H1 (cell line): Measurements from ENCODE around the gene ITGA5. TPM values are rescaled to one million over a fixed set of nuclear protein-coding genes. Genes with fewer than 3 reads are reported as not detected.

Experiments
- CEBPB ChIP-seq: IDR thresholded peaks from 2 replicates; pipeline ENCODE4 v1.6.1; 2012; ENCODE audit warnings: low read depth, low read length
- CHD2 ChIP-seq: IDR thresholded peaks from 2 replicates; pipeline ENCODE4 v1.6.1; 2012; ENCODE audit warnings: low read length, improper control_type of control experiment
- CTCF ChIP-seq, 3 experiments: IDR thresholded peaks; 1 replicate in 2 of 3; 2 replicates in 1 of 3; pipeline versions ENCODE4 v1.5.1 to v1.6.1; 2011; ENCODE audit warnings: low read length in 3 of 3, mild to moderate bottlenecking in 3 of 3, inconsistent platforms in 2 of 3, low read depth in 1 of 3, moderate library complexity in 1 of 3; ENCODE audit not compliant: insufficient read depth in 1 of 3; ENCODE audit errors: control extremely low read depth in 1 of 3
- HDAC6 ChIP-seq: IDR thresholded peaks from one replicate; pipeline ENCODE4 v1.7.1; 2012; ENCODE audit warnings: low read depth, mild to moderate bottlenecking, inconsistent platforms, low read length, moderate library complexity
- KDM4A ChIP-seq: IDR thresholded peaks from one replicate; pipeline ENCODE4 v1.7.1; 2012; ENCODE audit warnings: low read depth, mild to moderate bottlenecking, moderate library complexity, low read length, inconsistent platforms; ENCODE audit not compliant: severe bottlenecking
- POLR2AphosphoS5 ChIP-seq: IDR thresholded peaks from 2 replicates; pipeline ENCODE4 v1.6.1; 2011; ENCODE audit warnings: low read depth, low read length
- RNF2 ChIP-seq: fragments of 200-900, 300-1000 bp; sonication (generic); IDR thresholded peaks from 2 replicates; pipeline ENCODE4 v1.7.1; 2016; ENCODE audit warnings: borderline replicate concordance, low read depth, mild to moderate bottlenecking, antibody characterized with exemption, low read length; ENCODE audit not compliant: poor library complexity, severe bottlenecking; ENCODE audit errors: missing control alignments
- polyA plus RNA-seq, 7 experiments: library from polyadenylated mRNA; depleted of rRNA in 3 of 7; stranded (reverse) in 5 of 7; unstranded in 2 of 7; fragments of >200 nt in 5 of 7; fragments of 200-250 nt in 2 of 7; gene quantifications; 1 replicate in 5 of 7; 2 replicates in 1 of 7; 4 replicates in 1 of 7; pipeline versions ENCODE4 v1.2.1 to v1.2.3, GENCODE V29; 2011 to 2013; ENCODE audit warnings: missing spikeins in 2 of 7, mixed read lengths in 2 of 7
- total RNA-seq: library from RNA; stranded (reverse); fragmentation: NEBNext Ultra II Directional; extraction: Animal tissue kit (Norgen Biotek cat#: 25700); gene quantifications from 2 replicates; pipeline ENCODE4 v1.2.1, GENCODE V29; 2021
- TF ChIP-seq, protein P1 (sequence below): fragments of 300-600 bp; sonication (generic); IDR thresholded peaks from 2 replicates; pipeline ENCODE4 v1.7.1; 2012; ENCODE audit warnings: low read length, moderate library complexity, mild to moderate bottlenecking, inconsistent platforms; ENCODE audit not compliant: insufficient replicate concordance

Gene ITGA5
- total and polyA plus RNA-seq, 2 of the 8 experiments (the other 6 are each of a cell fraction or from before 2014, with no cell fraction given) = 11.6 to 19.4 TPM

DNA sequence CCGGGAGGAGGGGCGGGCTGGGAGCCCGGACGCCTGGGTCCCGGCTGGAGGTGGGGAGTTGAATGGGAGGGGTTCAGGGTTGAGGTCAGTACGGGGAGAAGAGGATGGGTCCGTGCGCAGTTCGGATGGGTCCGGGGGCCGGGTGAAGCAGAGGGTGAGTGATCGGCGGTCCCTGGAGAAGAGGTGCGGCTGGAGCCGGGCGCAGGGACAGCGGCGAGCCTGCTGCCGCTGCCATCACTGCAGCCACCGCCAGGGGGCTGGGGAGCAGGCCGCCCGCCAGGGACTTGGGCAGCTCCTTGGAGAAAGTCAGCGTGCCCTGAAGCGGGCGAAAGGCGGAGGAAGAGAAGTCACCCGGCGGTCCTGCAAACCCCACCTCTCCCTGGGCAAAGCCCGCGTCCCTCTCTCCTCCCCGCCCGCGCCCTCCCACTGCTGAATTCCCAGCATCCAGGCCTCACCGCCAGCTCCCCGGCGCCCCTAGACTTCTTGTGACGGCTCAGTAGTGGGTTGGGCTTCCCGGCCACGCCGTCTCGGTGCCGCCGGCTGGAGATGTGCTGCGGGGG is 48.8 kb downstream of the ITGA5 start (continued):
- TF ChIP-seq, protein P1, sequence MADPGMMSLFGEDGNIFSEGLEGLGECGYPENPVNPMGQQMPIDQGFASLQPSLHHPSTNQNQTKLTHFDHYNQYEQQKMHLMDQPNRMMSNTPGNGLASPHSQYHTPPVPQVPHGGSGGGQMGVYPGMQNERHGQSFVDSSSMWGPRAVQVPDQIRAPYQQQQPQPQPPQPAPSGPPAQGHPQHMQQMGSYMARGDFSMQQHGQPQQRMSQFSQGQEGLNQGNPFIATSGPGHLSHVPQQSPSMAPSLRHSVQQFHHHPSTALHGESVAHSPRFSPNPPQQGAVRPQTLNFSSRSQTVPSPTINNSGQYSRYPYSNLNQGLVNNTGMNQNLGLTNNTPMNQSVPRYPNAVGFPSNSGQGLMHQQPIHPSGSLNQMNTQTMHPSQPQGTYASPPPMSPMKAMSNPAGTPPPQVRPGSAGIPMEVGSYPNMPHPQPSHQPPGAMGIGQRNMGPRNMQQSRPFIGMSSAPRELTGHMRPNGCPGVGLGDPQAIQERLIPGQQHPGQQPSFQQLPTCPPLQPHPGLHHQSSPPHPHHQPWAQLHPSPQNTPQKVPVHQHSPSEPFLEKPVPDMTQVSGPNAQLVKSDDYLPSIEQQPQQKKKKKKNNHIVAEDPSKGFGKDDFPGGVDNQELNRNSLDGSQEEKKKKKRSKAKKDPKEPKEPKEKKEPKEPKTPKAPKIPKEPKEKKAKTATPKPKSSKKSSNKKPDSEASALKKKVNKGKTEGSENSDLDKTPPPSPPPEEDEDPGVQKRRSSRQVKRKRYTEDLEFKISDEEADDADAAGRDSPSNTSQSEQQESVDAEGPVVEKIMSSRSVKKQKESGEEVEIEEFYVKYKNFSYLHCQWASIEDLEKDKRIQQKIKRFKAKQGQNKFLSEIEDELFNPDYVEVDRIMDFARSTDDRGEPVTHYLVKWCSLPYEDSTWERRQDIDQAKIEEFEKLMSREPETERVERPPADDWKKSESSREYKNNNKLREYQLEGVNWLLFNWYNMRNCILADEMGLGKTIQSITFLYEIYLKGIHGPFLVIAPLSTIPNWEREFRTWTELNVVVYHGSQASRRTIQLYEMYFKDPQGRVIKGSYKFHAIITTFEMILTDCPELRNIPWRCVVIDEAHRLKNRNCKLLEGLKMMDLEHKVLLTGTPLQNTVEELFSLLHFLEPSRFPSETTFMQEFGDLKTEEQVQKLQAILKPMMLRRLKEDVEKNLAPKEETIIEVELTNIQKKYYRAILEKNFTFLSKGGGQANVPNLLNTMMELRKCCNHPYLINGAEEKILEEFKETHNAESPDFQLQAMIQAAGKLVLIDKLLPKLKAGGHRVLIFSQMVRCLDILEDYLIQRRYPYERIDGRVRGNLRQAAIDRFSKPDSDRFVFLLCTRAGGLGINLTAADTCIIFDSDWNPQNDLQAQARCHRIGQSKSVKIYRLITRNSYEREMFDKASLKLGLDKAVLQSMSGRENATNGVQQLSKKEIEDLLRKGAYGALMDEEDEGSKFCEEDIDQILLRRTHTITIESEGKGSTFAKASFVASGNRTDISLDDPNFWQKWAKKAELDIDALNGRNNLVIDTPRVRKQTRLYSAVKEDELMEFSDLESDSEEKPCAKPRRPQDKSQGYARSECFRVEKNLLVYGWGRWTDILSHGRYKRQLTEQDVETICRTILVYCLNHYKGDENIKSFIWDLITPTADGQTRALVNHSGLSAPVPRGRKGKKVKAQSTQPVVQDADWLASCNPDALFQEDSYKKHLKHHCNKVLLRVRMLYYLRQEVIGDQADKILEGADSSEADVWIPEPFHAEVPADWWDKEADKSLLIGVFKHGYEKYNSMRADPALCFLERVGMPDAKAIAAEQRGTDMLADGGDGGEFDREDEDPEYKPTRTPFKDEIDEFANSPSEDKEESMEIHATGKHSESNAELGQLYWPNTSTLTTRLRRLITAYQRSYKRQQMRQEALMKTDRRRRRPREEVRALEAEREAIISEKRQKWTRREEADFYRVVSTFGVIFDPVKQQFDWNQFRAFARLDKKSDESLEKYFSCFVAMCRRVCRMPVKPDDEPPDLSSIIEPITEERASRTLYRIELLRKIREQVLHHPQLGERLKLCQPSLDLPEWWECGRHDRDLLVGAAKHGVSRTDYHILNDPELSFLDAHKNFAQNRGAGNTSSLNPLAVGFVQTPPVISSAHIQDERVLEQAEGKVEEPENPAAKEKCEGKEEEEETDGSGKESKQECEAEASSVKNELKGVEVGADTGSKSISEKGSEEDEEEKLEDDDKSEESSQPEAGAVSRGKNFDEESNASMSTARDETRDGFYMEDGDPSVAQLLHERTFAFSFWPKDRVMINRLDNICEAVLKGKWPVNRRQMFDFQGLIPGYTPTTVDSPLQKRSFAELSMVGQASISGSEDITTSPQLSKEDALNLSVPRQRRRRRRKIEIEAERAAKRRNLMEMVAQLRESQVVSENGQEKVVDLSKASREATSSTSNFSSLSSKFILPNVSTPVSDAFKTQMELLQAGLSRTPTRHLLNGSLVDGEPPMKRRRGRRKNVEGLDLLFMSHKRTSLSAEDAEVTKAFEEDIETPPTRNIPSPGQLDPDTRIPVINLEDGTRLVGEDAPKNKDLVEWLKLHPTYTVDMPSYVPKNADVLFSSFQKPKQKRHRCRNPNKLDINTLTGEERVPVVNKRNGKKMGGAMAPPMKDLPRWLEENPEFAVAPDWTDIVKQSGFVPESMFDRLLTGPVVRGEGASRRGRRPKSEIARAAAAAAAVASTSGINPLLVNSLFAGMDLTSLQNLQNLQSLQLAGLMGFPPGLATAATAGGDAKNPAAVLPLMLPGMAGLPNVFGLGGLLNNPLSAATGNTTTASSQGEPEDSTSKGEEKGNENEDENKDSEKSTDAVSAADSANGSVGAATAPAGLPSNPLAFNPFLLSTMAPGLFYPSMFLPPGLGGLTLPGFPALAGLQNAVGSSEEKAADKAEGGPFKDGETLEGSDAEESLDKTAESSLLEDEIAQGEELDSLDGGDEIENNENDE = no peak
- TF ChIP-seq RNF2 (no peak), POLR2AphosphoS5 (no peak), CHD2 (no peak), HDAC6 (no peak), CTCF (IDR thresholded peaks at IDR 0.05; ENCODE audit: control extremely low read depth in 1 of 3, insufficient read depth in 1 of 3, low read depth in 1 of 3, low read length in 3 of 3) (peak; percentile 88 to 98 (median 92)), CEBPB (no peak), KDM4A (no peak)
